CD4-positive, alpha-beta T cell treated with Interleukin-21 for 1 hour (primary cell): ENCODE results near the gene PIGQ.

Source experiments
- DNase-seq: peaks from one replicate; pipeline ENCODE4 v3.0.0-alpha.2; 2020

PIGQ gene

DNA sequence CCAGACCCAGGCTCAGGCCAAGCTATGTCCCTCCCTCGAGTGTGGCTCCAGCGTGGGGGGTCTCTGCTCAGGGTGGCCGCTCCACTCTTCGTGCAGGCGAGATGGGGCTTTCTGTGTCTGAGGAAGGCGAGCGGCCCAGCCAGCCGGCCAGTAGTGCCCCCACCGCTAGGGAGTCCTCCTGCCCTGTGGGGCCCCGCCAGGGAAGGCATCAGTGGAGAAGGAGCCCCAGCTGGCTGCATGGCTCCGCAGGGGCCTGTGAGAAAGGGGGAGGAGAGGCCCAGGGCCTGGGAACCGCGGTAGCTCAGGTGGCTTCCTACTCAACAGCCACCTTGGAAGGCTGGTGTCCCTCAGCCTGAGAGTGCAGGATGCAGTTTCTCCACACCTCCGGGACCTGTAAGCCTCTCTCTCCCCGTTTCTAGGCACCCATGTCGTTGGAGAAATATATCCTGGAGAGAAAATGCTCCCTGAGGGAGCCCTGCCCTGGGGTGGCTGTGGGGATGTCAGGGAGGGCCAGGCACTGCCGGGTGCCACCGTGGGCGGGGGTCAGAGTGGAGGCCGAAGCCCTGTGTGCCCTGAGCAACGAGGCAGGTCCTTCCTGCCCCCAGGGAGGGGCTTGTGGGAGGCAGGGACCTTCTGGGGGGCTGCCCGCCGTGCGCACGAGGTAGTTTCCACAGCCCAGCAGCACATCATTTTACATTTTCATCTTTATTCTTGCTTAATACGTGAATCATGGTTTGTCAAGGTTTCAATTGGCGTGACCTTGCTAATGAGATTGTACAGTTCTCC is 3.3 kb downstream of the PIGQ start:
- DNase-seq, result no peak

DNA sequence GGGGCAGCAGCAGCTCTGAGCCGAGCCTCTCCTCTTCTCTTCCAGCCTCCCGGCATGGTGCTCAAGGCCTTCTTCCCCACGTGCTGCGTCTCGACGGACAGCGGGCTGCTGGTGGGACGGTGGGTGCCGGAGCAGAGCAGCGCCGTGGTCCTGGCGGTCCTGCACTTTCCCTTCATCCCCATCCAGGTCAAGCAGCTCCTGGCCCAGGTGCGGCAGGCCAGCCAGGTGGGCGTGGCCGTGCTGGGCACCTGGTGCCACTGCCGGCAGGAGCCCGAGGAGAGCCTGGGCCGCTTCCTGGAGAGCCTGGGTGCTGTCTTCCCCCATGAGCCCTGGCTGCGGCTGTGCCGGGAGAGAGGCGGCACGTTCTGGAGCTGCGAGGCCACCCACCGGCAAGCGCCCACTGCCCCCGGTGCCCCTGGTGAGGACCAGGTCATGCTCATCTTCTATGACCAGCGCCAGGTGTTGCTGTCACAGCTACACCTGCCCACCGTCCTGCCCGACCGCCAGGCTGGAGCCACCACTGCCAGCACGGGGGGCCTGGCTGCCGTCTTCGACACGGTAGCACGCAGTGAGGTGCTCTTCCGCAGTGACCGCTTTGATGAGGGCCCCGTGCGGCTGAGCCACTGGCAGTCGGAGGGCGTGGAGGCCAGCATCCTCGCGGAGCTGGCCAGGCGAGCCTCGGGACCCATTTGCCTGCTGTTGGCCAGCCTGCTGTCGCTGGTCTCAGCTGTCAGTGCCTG is 4.4 kb downstream of the PIGQ start:
- DNase-seq, result no peak

DNA sequence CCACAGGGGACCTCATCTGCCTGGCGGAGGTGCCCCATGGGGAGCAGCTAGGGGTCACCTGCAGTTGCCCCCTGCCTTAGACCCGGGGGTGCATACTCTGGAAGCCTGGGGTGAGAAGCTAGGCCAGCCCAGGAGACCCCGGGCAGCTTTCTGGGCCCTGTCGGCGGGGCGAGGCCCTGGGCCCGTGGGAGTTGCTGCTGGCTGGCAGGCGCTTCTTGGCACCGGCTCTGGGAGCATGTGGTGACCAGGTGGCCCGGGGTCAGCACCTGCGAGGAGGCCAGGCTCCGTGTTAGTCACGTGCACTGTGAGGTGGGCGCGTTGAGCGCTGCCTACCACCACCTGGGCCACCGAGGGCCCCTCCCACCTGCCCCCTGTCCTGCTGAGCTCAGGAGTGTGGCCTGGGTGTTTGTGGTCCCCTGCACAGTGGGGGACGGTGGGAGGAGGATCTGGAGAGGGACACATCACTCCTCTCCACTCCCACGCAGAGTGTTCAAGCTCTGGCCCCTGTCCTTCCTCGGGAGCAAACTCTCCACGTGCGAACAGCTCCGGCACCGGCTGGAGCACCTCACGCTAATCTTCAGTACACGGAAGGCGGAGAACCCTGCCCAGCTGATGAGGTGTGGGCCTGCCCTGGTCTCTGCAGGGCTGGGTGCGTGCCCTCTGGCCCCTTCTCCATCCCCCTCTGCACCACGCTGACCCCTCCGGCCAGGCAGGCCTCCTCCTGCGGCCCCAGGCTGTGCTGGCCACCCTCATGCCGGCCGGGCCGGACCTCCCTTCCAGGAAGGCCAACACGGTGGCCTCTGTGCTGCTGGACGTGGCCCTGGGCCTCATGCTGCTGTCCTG is 5.8 kb downstream of the PIGQ start:
- no peak for DNase-seq

DNA sequence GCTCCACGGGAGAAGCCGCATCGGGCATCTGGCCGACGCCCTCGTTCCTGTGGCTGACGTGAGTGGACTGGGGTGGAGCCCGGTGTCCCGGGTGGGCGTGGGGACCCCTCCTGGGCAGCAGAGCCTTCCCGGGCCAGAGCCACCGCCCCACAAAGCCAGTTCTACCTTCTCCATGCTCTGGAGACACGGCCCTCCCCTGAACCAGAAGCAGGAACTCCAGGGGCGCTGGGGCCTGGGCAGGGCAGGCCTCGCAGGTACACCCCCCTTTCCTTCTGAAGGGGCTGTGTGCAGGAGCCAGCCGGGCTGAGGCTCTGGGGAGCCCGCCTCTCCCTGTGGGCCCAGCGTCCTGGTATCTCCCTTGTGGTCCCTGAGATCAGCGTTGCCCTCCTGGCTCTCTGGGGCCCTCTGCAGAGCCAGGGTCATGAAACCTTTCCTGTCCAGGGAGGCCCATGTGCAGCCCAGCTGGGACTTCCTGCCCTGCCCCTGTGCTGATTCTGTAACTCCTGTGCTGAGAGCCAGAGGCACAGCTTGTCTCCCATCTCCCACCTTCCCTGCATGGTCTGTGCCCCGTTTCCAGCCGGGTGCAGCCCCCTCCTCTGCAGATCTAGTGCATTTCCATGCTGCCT is 6.5 kb downstream of the PIGQ start:
- DNase-seq, result no peak

DNA sequence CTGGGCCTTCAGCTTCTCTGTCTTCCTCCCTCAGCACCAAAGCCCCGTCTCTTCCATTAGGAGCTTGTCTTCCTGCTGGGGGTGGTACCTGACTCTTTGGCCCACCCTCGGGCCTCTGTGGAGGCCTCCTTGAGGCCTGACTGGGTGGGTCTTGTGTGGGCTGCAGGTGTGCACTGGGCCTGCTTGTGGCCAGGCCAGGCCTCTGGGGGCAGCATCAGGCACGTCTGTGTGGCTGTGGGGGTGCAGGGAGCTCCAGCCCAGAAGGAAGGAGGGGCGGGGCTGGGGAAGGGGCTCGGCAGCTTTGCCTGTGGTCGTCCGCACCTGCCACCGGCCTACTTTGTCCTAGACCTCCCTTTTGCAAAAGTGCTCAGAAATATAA is 7.0 kb downstream of the PIGQ start:
- DNase-seq, result no peak

DNA sequence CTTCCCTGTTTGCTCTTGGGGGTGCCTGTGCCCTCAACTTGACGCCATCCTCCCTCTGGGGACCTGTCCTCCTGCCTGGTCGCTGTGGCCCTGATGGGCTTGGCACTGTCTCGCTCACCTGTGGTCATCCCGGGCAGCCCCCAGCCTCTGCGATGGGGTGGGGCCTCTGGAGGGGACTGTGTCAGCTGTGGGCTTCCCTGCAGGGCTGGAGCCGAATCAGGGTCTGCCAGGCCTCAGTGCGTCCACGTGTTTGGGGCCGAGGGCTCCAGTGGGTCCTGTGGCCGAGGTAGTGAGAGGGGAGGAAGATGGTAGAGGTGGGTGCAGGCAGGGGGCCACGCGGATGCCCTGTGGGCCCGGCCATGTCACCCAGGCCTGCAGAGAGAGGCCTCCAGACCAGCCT is 8.0 kb downstream of the PIGQ start:
- no peak for DNase-seq

DNA sequence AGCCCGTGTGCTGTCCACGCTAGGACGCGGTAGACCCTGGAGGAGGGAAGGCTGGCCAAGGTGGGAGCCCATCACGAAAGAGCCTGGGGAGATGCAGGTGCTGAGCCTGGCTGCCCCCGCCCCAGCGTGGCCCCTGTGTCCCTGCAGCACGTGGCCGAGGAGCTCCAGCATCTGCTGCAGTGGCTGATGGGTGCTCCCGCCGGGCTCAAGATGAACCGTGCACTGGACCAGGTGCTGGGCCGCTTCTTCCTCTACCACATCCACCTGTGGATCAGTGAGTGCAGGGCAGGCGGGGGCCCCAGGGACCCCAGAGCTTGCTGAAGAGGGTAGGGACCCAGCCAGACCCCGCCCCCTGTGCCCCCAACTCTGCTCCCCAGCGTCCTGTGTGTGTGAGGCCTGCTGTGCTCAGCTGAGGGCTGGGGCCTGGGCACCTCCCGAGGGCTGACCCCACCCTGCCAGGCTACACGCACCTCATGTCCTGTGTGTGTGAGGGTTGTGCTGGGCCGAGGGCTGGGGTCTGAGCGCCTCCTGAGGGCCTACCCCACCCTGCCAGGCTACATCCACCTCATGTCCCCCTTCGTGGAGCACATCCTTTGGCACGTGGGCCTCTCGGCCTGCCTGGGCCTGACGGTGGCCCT is 8.6 kb downstream of the PIGQ start:
- no peak for DNase-seq

DNA sequence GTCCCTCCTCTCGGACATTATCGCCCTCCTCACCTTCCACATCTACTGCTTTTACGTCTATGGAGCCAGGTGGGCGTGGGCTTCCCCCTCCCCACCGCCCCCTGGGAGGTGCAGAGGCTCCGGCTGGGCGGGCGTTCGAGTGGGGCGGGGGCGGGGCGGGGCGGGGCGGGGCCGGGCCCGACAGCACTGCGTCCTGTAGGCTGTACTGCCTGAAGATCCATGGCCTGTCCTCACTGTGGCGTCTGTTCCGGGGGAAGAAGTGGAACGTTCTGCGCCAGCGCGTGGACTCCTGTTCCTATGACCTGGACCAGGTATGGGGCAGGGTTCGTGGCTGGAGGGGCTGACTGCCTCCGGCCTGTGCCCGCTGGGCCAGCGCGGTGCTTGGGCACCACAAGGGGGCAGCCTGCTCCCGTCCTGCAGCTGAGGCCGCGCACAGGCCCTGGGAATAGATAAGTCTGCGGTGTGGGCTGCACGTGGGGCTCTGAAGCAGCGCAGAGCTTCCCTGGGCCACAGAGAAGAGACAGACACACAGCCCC is 9.2 kb downstream of the PIGQ start:
- peak; percentile 75 for DNase-seq

DNA sequence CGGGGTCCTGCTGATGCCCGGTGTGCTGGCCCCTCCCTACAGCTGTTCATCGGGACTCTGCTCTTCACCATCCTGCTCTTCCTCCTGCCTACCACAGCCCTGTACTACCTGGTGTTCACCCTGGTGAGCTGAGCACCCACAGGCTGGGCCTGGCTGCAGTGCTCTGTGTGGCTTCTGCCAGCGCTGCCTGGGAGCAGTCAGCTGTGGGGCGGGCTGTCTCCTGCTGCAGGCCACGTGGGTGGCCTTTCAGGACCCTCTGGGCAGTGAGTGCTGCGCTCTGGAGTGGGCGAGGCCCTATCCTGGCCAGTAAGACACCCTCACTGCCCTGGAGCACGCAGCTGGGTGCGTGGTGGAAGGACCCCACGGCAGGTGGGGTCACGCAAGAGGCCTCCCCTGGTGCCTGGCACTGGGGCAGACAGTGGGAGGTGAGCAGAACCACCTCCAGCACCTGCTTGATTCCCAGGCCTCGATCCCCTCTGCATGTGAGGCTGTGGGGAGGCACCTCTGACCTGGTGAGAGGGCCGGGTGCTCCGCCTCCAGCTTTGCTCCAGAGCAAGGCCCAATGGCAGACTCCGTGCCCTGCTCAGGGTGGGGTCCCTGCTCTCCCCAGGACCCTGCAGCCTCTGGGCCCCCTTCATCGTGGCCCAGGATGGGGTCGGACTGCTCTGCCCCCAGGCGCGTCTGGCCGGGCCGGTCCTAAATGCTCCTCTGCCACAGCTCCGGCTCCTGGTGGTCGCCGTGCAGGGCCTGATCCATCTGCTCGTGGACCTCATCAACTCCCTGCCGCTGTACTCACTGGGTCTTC is 10.6 kb downstream of the PIGQ start:
- DNase-seq, result no peak

DNA sequence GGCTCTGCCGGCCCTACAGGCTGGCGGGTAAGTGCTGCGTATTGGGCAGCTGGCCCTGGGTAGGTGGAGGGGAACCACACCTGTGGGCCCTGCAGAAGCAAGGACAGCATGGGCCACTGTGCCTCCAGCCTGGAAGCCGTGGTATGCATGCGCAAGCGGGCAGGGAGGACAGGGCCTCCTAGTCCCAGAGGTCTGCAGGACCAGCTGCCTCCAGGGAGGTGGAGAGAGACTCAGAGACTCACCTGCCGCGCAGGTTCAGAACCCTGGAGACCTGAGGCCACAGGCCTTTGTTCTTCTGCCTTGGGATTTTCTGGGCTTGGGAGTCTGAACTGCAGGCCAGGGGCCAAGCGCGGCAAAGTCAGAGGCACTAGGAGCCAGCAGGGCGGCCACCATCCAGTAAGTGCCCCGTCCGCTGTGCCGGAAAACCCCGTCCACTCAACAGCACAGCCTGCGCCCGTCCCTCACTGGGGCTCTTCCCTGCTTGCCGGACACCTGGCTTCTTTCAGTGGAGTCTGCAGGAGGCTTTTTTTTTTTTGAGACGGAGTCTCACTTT is 11.3 kb downstream of the PIGQ start:
- no peak for DNase-seq

DNA sequence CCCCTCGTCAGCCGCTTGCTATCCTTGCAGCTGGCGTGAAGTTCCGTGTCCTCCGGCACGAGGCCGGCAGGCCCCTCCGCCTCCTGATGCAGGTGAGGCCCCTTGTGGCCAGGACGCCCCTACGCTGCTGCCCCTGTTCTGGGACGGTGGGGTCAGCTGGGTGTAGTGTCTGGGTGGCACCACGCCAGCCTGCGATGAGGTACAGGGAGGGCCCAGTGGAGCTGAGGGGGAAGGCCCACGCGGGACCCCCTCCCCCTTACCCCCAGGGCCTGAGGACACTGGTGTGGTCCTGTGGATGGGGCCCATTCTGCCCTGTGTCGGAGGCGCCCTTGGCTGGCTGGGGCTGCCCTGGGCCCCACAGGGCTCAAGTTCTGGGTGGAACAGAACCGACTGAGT is 12.4 kb downstream of the PIGQ start:
- DNase-seq, result no peak

DNA sequence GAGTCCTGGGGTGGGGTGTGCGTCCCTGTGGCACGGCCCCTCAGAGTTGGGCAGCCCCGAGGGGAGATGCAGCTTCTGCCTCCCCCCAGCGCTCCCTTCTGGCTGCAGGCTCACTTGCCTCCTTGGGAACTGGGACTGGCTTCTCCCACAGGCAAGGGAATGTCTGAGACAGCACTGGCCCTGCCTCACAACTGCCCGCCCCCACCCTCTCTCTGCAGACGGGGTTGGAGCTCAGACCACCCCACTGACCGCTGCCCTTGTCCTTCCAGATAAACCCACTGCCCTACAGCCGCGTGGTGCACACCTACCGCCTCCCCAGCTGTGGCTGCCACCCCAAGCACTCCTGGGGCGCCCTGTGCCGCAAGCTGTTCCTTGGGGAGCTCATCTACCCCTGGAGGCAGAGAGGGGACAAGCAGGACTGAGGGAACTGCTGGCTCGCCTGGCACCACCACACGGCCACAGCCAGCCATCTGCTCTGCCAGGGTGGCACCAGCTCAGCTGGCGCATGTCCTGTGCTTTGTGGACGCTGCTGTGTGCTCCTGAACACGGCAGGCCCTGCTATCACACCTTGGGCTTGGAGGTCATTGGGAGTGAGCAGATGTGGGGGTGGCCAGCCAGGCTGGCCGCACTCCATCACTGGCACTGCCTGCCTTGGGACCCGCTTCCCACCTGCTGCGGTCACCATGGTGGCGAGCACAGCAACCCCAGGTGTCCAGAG is 13.0 kb downstream of the PIGQ start:
- DNase-seq, result no peak

DNA sequence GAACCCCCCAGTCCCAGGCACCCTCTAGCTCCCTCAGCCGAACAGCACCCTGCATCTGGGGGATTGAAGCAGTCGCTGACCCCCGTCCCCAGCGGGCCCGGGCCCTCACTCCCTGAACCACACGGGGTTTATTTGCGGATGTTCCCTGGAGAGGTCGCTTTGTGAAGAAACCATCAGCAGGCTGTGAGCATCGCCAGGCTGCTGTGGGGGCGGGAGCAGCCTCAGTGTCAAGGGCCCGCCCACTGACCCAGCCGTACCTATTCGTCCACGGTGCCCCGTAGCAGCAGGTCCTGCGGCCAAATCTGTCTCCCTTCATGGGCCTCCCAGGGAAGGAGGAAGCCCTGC is 13.7 kb downstream of the PIGQ start:
- no peak for DNase-seq

DNA sequence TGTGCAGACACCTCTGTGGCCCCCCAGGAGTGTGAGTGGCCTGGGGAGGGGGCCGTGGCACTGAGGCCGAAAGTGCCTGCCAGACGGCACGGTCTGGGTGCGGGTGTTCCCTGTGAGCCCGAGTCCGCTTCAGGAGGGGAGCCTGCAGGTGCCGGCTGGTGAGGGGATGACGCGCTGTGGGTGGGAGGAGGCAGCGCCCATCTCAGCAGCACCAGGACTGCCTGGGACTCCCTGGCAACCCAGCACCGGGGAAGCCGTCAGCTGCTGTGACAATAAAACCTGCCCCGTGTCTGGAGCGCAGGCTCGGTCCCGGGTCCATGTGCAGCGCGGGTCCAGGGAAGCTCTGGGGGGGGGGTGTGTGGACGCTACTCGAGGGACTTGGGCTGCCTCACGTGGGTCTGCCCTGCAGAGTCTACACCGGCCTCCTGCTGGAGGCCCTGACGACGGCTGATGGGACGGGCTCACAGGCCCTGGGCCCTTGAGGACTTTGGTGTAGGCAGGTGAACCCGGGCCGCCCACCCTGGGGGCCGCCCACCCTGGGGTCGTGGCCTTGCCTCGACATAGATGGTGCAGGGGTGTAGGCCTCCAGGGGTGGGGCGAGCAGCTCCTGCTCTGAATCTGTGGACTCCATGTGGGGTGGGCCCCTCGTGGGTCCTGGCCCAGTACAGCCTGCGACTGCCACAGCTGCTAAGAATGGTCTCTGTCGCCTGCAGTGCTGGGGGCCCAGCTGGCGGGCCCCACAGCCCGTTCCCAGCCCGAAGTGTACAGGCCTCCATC is 14.2 kb downstream of the PIGQ start:
- no peak for DNase-seq

DNA sequence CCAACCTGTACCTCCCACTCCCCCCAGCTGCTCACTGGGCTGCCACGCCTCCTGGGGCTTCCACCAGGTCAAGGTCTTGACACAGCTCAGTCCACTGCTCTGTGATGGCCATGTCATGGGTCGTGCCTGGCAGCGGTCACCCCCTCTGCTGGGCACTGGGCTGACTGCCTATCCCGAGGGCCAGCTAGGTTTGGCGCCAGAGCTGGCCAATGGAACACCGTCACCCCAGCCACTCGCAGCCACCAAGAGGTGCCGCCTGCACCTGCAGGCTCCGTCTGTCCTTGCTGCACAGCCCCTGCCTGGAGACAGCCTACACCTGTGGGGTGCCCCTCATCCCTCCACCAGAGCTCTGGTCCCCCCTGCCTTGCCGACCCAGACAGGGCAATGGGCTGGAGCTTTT is 15.6 kb downstream of the PIGQ start:
- DNase-seq, result no peak

DNA sequence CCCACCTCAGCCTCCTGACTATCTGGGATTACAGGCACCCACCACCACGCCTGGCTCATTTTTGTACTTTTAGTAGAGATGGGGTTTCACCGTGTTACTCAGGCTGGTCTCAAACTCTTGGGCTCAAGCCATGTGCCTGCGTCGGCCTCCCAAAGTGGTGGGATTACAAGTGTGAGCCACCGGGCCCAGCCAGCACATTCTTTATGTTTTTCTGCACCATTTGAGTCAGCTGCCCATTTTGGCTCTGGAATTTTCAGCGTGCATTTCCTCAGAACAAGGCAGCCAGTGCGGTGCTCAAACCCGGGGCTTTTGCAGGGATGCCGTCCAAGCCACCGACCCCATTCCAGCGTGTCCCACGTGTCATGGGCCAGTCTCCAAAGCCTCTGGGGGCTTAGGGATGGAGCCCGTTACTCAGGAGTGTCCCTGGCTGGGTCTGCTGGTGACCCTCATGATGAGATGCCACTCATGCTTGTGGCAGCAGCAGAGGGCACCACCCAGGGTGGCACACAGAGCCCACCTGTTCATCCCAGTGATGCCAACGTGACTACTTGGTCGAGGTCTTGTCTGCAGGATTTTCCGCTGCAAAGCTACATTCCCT is 16.4 kb downstream of the PIGQ start:
- DNase-seq, result no peak

DNA sequence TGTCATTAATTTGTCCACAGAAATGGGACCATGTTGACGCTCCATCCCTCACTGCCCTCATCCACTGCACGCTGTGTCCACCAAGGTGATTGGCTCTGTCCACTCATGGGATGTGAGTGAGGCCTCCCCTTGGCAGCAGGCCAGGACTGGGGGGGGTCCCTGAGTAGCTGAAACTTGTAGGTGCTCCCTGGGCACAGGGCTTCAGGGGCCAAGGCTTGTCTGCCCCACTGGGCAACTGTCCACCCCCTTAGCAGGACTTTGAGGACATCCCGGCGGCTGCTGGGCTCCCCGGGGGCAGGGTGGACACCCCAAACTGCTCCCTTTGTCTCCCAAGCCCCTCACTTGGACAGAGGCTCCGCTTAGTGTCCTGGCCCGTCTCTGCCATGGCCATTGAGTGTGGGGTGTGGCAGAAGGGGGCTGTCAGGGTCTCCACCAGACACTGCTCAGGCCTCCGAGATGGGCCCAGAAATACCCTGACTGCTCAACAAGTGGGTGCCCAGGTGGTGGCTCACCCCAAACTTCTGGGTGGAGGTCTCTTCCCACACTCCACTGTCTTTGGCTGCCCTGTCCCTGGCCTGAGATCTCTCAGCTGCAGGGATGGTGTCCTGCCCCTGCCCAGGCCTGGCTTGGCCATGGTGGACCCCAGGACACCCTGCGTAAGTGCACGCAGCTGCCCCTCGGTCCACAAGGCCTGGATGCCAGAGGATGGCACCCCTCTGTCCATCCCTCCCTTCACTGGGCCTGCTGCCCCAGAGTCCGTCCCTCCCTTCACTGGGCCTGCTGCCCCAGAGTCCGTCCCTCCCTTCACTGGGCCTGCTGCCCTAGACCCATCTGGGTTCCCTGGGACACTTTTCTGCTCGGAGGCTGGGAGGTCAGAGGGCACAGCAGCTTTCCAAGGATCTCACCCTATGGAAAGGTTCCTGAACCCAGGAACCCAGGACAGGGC is 17.1 kb downstream of the PIGQ start:
- no peak for DNase-seq

DNA sequence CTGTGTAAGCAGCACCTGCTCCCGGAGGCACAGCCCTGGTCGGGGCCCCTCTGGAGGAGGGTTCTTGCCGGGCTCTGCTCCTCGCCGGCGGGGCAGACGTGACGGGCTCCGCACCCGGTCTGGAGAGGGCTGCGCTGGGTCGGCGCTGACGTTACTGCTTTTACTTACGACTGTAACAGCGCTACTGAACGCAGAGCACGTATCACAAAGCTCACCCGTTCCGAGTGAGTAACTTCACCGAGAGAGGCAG is 18.8 kb downstream of the PIGQ start:
- DNase-seq, result peak; percentile 60
